SK-N-SH (cell line): ENCODE data around the gene SPDYC. TPM values are rescaled to one million over a fixed set of nuclear protein-coding genes. Genes with fewer than 3 reads are reported as not detected.

ENCODE experiments used
- CTCF ChIA-PET: fragments of 300-600, 350-600 bp; formaldehyde crosslinking; extraction: SDS; loops from one replicate; lab custom pipeline; 2021; lab: Yijun Ruan, JAX
- POLR2A ChIA-PET: fragments of 350-600 bp; sonication (Branson Sonifier 250); formaldehyde crosslinking; extraction: SDS; loops from one replicate; lab custom pipeline; 2020; ENCODE audit warnings: antibody characterized with exemption, inconsistent platforms; lab: Yijun Ruan, JAX
- DNase-seq: peaks from one replicate; pipeline ENCODE4 v3.0.0; 2012
- H2AFZ ChIP-seq: fragments of 200-600 bp; sonication (generic); 2 replicates; pipeline ENCODE4 v1.8.1; 2016; ENCODE audit warnings: antibody characterized with exemption, mild to moderate bottlenecking, low read depth
- H3F3A ChIP-seq: fragments of 200-600 bp; sonication (generic); replicated peaks from 2 replicates; pipeline ENCODE3; 2016; ENCODE audit warnings: antibody characterized with exemption, mild to moderate bottlenecking; ENCODE audit not compliant: insufficient read depth
- H3K27ac ChIP-seq, 2 experiments: fragments of 200-500 bp in 1 of 2; fragments of 200-600 bp in 1 of 2; sonication (Bioruptor generic) in 1 of 2; sonication (generic), shearing (Covaris generic) in 1 of 2; 2 replicates each; pipeline versions ENCODE4 v1.5.1 to v1.6.1; 2014 to 2016; ENCODE audit warnings: low read depth in 2 of 2, inconsistent platforms in 1 of 2, low read length in 1 of 2, mild to moderate bottlenecking in 1 of 2, mixed read lengths in 1 of 2
- H3K27me3 ChIP-seq: fragments of 200-600 bp; sonication (generic), shearing (Covaris generic); 2 replicates; pipeline ENCODE4 v1.6.1; 2016; ENCODE audit warnings: mixed run types; ENCODE audit not compliant: insufficient read depth
- H3K36me3 ChIP-seq, 2 experiments: fragments of 200-500 bp in 1 of 2; fragments of 200-600 bp in 1 of 2; sonication (Bioruptor generic) in 1 of 2; sonication (generic) in 1 of 2; replicated peaks in 1 of 2; 2 replicates each; pipeline versions ENCODE3 to v1.5.1; 2014 to 2016; ENCODE audit warnings: low read length in 1 of 2, mild to moderate bottlenecking in 1 of 2; ENCODE audit not compliant: insufficient read depth in 2 of 2, control insufficient read depth in 1 of 2
- H3K4me1 ChIP-seq, 2 experiments: fragments of 200-500 bp in 1 of 2; fragments of 200-600 bp in 1 of 2; sonication (Bioruptor generic) in 1 of 2; sonication (generic), shearing (Covaris generic) in 1 of 2; 2 replicates each; pipeline versions ENCODE4 v1.5.1 to v1.6.1; 2014 to 2016; ENCODE audit warnings: low read depth in 1 of 2, low read length in 1 of 2, mixed run types in 1 of 2; ENCODE audit not compliant: insufficient read depth in 2 of 2, control insufficient read depth in 1 of 2
- H3K4me2 ChIP-seq: fragments of 200-600 bp; sonication (generic), shearing (Covaris generic); 2 replicates; pipeline ENCODE4 v1.6.1; 2017; ENCODE audit warnings: mixed run types
- H3K4me3 ChIP-seq, 2 experiments: fragments of 200-500 bp in 1 of 2; fragments of 200-600 bp in 1 of 2; sonication (Bioruptor generic) in 1 of 2; sonication (generic), shearing (Covaris generic) in 1 of 2; 2 replicates each; pipeline versions ENCODE4 v1.5.1 to v1.8.1; 2014 to 2016; ENCODE audit warnings: low read depth in 2 of 2, inconsistent platforms in 1 of 2, low read length in 1 of 2, mild to moderate bottlenecking in 1 of 2, mixed read lengths in 1 of 2, moderate library complexity in 1 of 2
- H3K79me2 ChIP-seq: fragments of 200-600 bp; sonication (generic); 2 replicates; pipeline ENCODE4 v1.8.1; 2017; ENCODE audit warnings: mild to moderate bottlenecking; ENCODE audit not compliant: insufficient read depth
- H3K9ac ChIP-seq: fragments of 200-600 bp; sonication (generic); 2 replicates; pipeline ENCODE4 v1.6.1; 2017; ENCODE audit warnings: mixed run types
- H3K9me2 ChIP-seq: fragments of 200-600 bp; sonication (generic); 2 replicates; pipeline ENCODE4 v1.6.1; 2017; ENCODE audit warnings: mixed run types
- H3K9me3 ChIP-seq: fragments of 200-600 bp; sonication (generic); 2 replicates; pipeline ENCODE4 v1.6.1; 2017; ENCODE audit warnings: mixed run types, mild to moderate bottlenecking, moderate library complexity
- H4K20me1 ChIP-seq: fragments of 200-600 bp; sonication (generic); 2 replicates; pipeline ENCODE4 v1.6.1; 2017; ENCODE audit warnings: mild to moderate bottlenecking, mixed run types; ENCODE audit not compliant: insufficient read depth
- CHD2 ChIP-seq: fragments of 150-350 bp; IDR thresholded peaks from 2 replicates; pipeline ENCODE4 v1.6.1; 2018; ENCODE audit warnings: low read length; ENCODE audit not compliant: partially characterized antibody
- ELF1 ChIP-seq: IDR thresholded peaks from 2 replicates; pipeline ENCODE4 v1.4.0; 2012
- FOSL2 ChIP-seq: IDR thresholded peaks from 2 replicates; pipeline ENCODE4 v1.4.0; 2012; ENCODE audit warnings: low read depth, mild to moderate bottlenecking, moderate library complexity, borderline replicate concordance
- FOXM1 ChIP-seq: IDR thresholded peaks from 2 replicates; pipeline ENCODE4 v1.4.0; 2012; ENCODE audit warnings: low read depth, mild to moderate bottlenecking
- GABPA ChIP-seq: IDR thresholded peaks from 2 replicates; pipeline ENCODE4 v1.4.0; 2012; ENCODE audit warnings: low read depth, mild to moderate bottlenecking
- GATA2 ChIP-seq: sonication (generic); formaldehyde crosslinking; IDR thresholded peaks from 2 replicates; pipeline ENCODE4 v1.5.0; 2020; ENCODE audit warnings: mild to moderate bottlenecking, missing genetic modification reagents
- MXI1 ChIP-seq: IDR thresholded peaks from 2 replicates; pipeline ENCODE4 v1.6.1; 2012; ENCODE audit warnings: mild to moderate bottlenecking, low read depth, low read length, improper control_type of control experiment
- SIN3A ChIP-seq: IDR thresholded peaks from 2 replicates; pipeline ENCODE4 v1.6.1; 2012; ENCODE audit warnings: low read depth, mild to moderate bottlenecking, low read length, moderate library complexity, borderline replicate concordance
- TCF12 ChIP-seq: IDR thresholded peaks from 2 replicates; pipeline ENCODE4 v1.4.0; 2012
- WGBS: methylation state at CpG from one replicate; pipeline ENCODE4 v1.1.6; 2017; ENCODE audit warnings: low lambda C conversion rate; 5-methylcytosine and 5-hydroxymethylcytosine counted together
- polyA plus RNA-seq, 3 experiments: library from polyadenylated mRNA; depleted of rRNA; stranded (reverse); fragments of >200 nt; gene quantifications; 2 replicates each; pipeline ENCODE4 v1.2.3, GENCODE V29; 2012
- TF ChIP-seq, protein P1 (sequence below): fragments of 200-600 bp; sonication (generic); IDR thresholded peaks from 2 replicates; pipeline ENCODE4 v1.6.1; 2017; ENCODE audit warnings: antibody characterized with exemption, mild to moderate bottlenecking, moderate library complexity
- TF ChIP-seq, protein P2 (sequence below): IDR thresholded peaks from 2 replicates; pipeline ENCODE4 v1.4.0; 2012; ENCODE audit warnings: low read depth, borderline replicate concordance
- TF ChIP-seq, protein P3 (sequence below): IDR thresholded peaks from 2 replicates; pipeline ENCODE4 v1.4.0; 2012; ENCODE audit warnings: low read depth, borderline replicate concordance

The SPDYC gene
- polyA plus RNA-seq, 1 of the 3 experiments (the other 2 are of a cell fraction), result not detected

- Histone ChIP-seq H3K27me3 (no peaks in the 10 kb centered on the region), H3K4me3 (no peak overlapping the region), H3K79me2 (no peaks in the 10 kb centered on the region), H3K4me1 (no peaks in the 10 kb centered on the region), H3K9me2 (no peaks in the 10 kb centered on the region), H3K4me2 (no peak overlapping the region), H2AFZ (no peak overlapping the region), H3K27ac (no peak overlapping the region), H4K20me1 (no peaks in the 10 kb centered on the region), H3K9me3 (no peaks in the 10 kb centered on the region), H3F3A (peaks cover 4% of the 10 kb centered on the region), H3K36me3 (peaks cover 20 to 24% of the 10 kb centered on the region in 2 experiments), H3K9ac (no peak overlapping the region)
- no peak for DNase-seq
- POLR2A ChIA-PET, result interaction anchor here (0.6 kb wide), 1 partner anchor 180 kb away, joined by 3 read pairs; no protein-coding TSS in a partner anchor
- WGBS, result 96% methylated on average over 14 of the region's 15 CpGs
- CTCF ChIA-PET, result interaction anchor here (0.6 to 4.0 kb wide), 18 partner anchors 8 to 728 kb away, joined by 3 to 42 read pairs (median 3); no protein-coding TSS in a partner anchor
- TF ChIP-seq FOSL2, result no peak
- TF ChIP-seq, protein P1, sequence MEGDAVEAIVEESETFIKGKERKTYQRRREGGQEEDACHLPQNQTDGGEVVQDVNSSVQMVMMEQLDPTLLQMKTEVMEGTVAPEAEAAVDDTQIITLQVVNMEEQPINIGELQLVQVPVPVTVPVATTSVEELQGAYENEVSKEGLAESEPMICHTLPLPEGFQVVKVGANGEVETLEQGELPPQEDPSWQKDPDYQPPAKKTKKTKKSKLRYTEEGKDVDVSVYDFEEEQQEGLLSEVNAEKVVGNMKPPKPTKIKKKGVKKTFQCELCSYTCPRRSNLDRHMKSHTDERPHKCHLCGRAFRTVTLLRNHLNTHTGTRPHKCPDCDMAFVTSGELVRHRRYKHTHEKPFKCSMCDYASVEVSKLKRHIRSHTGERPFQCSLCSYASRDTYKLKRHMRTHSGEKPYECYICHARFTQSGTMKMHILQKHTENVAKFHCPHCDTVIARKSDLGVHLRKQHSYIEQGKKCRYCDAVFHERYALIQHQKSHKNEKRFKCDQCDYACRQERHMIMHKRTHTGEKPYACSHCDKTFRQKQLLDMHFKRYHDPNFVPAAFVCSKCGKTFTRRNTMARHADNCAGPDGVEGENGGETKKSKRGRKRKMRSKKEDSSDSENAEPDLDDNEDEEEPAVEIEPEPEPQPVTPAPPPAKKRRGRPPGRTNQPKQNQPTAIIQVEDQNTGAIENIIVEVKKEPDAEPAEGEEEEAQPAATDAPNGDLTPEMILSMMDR, result no peak
- TF ChIP-seq TCF12, result no peak
- no peak for TF ChIP-seq GABPA
- TF ChIP-seq, protein P2, sequence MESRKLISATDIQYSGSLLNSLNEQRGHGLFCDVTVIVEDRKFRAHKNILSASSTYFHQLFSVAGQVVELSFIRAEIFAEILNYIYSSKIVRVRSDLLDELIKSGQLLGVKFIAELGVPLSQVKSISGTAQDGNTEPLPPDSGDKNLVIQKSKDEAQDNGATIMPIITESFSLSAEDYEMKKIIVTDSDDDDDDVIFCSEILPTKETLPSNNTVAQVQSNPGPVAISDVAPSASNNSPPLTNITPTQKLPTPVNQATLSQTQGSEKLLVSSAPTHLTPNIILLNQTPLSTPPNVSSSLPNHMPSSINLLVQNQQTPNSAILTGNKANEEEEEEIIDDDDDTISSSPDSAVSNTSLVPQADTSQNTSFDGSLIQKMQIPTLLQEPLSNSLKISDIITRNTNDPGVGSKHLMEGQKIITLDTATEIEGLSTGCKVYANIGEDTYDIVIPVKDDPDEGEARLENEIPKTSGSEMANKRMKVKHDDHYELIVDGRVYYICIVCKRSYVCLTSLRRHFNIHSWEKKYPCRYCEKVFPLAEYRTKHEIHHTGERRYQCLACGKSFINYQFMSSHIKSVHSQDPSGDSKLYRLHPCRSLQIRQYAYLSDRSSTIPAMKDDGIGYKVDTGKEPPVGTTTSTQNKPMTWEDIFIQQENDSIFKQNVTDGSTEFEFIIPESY, result no peak
- no peak for TF ChIP-seq SIN3A
- no peak for TF ChIP-seq GATA2
- TF ChIP-seq CHD2, result no peak
- no peak for TF ChIP-seq ELF1
- TF ChIP-seq FOXM1, result no peak
- no peak for TF ChIP-seq MXI1
- TF ChIP-seq, protein P3, sequence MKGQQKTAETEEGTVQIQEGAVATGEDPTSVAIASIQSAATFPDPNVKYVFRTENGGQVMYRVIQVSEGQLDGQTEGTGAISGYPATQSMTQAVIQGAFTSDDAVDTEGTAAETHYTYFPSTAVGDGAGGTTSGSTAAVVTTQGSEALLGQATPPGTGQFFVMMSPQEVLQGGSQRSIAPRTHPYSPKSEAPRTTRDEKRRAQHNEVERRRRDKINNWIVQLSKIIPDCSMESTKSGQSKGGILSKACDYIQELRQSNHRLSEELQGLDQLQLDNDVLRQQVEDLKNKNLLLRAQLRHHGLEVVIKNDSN, result no peak
Observed at GRCh38 chr11:65204143-65204542, 34.1 kb downstream of the SPDYC start.
